GM19455 (cell line): ENCODE measurements around the gene HPS6.
"Not testable (repeated sequence)": the region's sequence is repeated elsewhere in the genome, so short reads cannot be mapped to it uniquely, and the experiment has no call there.

Source experiments
- ATAC-seq: cut with Tn5 transposase; IDR thresholded peaks from one replicate; pipeline ENCODE4 v1.9.1; 2021; ENCODE audit not compliant: unreplicated experiment

The HPS6 gene

DNA sequence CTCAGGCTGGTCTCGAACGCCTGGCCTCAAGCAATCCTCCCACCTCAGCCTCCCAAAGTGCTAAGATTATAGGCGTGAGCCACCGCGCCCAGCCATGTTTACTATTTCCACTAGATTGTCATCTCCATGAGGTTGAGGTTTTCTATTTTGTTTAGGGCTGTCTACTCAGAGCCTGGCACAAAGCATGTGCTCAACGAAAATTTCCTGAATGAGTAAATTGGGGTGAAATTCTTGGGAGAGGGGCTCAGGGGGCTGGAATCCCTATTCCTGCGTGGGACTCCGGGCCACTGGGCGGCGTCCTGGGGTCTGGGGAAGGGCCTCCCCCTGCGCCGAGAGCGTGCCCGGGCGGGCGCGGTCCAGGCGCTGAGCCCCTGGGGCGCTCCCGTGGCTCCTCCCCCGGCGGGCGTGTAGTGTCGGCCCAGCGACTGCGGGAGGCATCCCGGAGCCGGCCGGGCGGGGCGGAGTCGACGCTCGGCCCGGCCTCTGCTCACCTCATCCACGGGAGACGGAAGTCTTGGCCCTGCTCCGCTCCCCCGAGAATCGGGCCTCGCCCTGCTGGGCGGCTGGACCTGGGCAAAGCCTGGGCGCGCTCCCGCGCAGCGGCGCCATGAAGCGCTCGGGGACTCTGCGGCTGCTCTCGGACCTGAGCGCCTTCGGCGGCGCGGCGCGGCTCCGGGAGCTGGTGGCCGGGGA lies at the start of gene HPS6:
HPS6 (plus strand) TSS at position 482 of the 693 bp plus-strand sequence; CDS start at position 608, 126 bp downstream.
- ATAC-seq: peak; percentile 90

DNA sequence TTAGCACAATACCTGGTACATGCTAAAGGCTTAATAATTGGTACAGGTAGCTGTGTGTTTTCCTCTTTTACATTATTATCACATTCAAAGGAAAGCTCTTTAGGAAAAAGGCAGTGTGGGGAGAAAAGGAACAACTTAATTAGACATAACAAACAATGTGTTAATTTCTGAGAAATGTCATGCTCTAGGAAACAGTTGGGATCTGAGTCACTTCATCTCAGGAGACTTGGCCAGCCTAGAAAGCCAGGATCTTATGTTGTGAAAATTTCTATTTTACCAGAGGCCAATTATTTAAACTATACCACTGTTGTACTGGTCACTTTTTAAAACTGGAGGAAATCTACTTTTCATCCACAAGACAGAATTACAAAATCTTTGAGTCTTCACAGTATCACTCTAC lies 48.7 kb upstream of the HPS6 start:
- ATAC-seq: no peak

DNA sequence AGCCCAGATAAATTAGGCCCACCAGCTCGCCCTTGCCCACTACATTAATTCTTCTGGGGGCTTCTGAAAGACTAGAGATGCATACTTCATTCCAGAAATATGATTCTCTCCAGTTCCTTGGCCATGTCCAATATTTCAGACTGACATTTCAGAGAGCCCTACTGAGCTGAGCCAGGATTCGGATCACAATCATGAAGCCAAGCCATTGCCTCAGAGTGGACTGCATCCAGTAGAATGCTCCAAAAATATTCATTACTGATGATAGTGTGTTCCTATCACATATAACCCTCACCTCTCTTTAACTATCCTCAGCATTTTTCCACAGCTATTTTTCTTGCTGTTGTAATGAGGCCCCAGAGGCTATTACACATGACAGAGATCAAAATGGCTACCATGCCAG lies 47.9 kb upstream of the HPS6 start:
- ATAC-seq: no peak

DNA sequence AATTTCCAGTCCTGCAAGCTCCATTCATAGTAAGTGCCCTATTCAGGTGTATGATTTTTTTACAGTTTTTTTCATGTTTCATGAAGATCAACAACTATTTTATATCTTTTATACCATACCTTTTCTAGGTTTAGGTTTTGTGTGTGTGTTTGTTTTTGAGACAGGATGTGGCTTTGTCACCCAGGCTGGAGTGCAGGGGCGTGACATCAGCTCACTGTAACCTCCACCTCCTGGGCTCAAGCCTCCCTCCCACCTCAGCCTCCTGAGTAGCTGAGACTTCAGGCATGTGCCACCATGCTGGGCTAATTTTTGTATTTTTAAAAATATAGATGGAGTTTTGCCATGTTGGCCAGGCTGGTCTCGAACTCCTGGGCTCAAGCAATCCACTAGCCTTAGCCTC lies 44.2 kb upstream of the HPS6 start:
- ATAC-seq: no peak

DNA sequence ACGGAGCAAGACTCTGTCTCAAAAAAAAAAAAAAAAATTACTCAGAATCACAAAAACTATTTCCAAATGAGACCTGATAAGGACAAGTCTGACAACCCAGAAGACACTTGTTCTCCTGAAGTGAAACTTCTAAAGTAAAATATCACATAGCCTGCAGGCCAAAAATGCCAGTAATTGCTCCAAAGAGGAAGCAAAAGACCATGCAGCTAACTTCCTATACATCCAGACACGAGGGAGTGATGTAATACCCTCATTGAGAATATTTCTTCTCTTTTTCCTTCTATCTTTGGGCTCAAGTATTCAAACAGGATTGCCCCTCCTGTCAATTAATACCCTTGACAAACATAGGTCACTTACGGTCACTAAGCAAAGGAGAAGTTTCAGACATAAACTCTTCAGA lies 40.4 kb upstream of the HPS6 start:
- no peak for ATAC-seq

DNA sequence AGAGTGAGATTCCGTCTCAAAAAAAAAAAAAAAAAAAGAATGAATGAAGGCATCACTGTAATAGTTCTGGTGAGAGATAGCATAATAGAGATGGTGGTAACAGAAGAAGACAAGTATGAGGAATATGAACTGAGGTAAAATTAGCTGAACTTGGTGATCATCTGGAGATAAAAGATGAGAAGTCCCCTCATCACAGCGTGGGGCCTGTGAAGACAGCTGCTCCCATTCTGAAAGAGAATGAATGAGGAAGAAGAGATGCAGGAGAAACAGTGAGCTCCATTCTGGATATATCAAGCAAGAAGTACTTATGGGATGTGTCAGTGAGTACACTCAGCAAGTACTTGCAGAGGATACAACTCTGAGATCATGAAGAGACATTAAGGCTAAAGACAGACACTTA lies 37.9 kb upstream of the HPS6 start:
- no peak for ATAC-seq

DNA sequence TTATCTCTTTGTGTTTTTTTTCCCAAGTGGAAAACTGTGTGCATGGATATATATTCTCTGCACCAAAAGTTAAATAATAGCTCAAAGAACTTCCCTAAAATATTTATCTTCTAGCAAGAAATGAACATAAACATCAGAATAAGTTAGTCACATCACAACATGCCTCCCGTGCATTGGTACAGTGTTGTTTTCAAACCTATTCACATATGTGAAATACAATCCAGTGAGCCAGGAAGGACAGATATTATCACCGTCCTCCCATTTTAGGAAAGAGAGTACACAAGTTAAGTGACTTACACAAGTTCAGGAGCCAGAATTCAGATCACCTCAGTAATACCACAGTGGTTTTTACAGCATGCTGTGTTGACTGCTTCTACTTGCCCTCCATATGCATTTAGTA lies 31.4 kb upstream of the HPS6 start:
- no peak for ATAC-seq

DNA sequence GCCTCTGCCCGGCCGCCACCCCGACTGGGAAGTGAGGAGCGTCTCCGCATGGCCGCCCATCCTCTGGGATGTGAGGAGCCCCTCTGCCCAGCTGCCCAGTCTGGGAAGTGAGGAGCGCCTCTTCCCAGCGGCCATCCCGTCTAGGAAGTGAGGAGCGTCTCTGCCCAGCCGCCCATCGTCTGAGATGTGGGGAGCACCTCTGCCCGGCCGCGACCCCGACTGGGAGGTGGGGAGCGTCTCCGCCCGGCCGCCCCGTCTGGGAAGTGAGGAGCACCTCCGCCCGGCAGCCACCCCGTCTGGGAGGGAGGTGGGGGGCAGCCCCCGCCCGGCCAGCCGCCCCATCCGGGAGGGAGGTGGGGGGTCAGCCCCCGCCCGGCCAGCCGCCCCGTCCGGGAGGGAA lies 29.3 kb upstream of the HPS6 start:
- ATAC-seq: not testable (repeated sequence)

DNA sequence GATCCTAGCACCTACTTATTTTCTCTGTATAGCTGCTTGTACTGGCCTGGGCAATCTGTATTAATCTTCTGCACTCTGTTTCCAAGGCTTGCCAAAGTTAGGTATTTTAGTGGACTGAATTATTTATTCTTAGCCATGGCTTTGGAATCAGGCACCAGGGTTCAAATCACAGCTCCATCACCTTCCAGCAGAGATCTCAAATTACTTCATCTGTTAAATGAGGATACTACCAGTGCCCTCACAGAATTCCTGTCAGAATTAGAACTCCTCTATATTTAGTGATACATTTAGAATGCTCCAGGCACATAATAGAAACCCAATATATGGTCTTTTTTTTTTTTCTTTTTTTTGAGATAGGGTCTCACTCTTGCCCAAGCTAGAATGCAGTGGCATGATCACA lies 26.7 kb upstream of the HPS6 start:
- ATAC-seq: no peak

DNA sequence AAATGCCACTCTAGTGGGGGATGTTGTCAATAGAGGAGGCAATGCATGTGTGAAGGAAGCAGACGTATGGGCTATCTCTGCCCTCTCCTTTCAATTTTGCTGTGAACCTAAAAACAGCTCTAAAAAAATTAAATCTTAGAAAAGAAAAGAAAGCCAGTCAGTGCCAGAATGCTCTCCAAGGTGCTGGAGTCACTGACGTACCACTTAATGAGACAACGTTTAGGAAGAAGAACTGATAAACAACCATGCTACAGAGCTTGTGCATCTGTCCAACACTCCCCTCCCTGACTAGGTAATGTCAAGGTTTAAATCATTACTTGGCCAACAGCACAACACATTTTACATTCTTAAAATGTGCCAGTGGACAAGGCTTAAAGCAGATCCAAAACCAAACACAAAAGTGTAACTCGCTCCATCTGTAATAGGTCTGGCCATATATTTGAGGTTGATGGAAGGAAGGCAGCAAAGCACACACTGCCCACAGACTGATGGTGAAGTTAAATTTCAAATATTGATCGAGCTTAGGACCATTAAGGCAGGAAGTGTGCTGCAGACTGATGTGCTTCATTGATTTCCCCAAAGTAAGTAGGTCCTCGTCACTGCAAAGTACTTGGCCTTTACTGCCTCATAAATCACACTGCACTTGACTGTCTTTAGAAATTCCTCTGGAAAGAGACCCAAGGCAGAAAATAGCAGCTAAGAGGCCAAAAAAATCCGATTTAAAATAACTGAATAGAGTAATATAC lies 24.7 kb upstream of the HPS6 start:
- no peak for ATAC-seq

DNA sequence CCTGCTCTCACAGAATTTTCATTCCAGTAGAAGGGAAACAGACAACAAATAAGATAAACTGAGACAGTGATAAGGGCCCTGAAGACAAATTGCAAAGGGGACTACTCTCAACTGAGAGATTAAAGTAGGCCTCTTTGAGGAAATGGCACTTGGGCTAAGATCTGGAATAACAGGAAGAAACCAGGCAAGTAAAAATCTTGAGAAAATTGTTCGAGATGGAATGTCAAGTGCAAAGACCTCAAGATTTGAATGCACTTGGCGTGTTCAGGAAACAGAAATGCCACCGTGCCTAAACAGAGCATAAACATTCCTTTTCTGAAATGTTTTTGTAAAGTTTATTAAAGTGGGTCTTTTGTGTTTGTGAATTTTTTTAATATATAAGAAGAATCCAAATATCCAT lies 19.9 kb upstream of the HPS6 start:
- no peak for ATAC-seq

DNA sequence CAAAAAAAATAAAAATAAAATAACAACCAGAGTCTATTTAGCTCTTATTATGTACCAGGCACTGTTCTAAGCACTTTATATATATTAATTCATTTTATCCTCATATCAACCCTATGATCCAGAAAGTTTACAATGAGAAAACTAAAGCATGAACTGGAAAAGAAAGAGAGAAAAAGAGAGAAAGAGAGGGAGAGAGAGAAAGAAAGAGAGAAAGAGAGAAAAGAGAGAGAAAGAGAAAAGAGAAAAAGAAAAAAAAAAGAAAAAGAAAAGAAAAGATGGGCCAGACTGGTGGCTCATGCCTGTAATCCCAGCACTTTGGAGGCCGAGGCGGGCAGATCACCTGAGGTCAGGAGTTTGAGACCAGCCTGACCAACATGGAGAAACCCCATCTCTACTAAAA lies 19.1 kb upstream of the HPS6 start:
- ATAC-seq: no peak

DNA sequence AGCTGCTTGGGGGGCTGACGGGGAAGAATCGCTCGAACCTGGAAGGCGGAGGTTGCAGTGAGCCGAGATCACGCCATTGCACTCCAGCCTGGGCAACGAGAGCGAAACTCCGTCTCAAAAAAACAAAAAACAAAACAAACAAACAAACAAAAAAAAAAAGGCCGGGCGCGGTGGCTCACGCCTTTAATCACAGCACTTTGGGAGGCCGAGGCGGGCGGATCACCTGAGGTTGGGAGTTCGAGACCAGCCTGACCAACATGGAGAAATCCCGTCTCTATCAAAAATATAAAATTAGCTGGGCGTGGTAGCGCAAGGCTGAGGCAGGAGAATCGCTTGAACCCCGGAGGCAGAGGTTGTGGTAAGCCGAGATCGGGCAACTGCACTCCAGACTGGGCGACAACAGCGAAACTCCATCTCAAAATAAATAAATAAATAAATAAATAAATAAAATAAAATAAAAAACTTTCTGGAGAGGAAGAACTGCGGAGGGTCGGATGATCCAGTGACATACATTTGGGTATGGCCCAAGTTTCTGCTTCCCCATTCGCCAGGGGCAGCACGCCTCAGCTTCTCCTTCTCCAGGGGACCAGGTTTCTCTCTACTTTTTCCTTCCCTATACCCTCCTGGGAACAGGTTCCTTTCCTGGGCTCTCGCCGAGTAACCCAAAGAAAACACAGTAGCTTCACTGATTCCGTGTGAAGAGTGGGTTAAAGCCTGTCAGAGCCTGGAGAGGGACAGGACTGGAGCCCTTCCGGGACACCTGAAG lies 10.1 kb upstream of the HPS6 start:
- ATAC-seq: not testable (repeated sequence)

DNA sequence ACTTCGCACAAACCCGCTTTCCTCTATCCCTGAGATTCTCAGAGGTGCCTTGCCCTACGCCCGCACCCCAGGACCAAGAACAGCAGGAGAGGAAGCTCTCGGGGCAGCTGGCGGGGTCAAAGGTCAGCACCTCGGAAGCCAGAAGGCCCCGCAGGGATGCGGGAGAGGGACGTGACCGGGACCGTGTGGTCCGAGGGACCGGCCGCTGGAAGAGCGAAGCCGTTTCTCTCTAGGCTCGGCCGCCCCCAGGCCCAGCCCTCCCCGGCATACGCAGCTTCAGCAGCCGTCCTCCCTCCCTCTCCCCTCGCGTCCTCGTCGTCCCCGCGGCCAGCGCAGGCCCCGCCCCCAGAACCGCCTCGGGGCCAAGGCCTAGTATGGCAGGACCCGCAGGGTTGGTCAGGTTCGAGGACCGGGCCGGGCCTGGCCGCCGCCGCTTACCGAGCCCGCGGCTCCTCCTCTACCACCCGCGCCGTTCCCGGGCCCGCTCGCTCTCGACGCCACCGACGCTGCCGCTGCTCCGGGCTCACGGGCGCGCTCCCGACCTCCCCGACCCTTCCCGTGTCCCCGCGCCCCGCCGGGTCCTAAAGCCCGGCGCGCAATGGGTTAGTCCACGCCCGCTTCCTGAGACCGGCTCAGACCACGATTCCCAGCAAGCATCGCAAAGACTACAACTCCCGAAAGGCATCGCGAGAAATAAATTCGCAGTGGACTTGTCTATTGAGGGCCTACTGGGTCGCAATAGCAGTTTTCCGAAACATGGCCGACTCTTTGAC lies 9.3 kb upstream of the HPS6 start, which contains the start of gene ARMH3:
ARMH3 (minus strand) TSS at position 527 of the 773 bp plus-strand sequence. CDS start 16,059 bp downstream, outside the sequence.
- ATAC-seq: peak; percentile 96

DNA sequence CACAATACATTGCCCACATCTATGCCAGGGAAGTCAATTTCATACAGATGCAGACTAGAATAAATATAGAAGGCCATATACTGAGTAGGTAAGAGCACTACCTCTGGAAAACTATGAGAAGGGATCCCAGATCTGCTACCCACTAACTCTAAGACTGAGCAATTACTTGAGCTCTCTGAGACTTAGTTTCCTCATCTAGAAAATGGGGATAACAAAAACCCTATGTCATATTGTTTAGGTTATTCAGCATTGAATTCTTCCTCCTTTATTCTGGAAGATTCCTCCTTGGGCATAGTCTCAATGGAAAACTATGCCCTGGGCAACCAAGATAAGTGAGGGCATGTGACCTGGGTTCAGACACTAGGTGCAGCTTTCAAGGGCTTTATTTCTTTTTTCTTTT lies 5.2 kb upstream of the HPS6 start:
- ATAC-seq: no peak

DNA sequence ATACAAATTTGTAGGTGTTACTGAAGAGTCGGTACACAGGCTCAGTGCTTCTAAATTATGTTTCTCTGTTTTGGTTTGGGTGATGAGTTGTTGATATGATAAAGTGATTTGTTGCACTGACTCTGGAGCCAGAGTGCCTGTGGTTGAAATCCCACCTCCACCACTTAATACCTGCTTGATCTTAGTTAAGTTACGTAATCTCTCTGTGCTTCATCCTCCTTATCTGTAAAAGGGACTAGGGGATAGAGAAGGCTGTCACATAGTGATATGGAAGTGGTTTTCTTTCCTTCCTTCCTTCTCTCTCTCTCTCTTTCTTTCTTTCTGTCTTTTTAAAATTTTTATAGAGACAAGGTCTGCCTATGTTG lies 664 bp upstream of the HPS6 start:
- no peak for ATAC-seq

DNA sequence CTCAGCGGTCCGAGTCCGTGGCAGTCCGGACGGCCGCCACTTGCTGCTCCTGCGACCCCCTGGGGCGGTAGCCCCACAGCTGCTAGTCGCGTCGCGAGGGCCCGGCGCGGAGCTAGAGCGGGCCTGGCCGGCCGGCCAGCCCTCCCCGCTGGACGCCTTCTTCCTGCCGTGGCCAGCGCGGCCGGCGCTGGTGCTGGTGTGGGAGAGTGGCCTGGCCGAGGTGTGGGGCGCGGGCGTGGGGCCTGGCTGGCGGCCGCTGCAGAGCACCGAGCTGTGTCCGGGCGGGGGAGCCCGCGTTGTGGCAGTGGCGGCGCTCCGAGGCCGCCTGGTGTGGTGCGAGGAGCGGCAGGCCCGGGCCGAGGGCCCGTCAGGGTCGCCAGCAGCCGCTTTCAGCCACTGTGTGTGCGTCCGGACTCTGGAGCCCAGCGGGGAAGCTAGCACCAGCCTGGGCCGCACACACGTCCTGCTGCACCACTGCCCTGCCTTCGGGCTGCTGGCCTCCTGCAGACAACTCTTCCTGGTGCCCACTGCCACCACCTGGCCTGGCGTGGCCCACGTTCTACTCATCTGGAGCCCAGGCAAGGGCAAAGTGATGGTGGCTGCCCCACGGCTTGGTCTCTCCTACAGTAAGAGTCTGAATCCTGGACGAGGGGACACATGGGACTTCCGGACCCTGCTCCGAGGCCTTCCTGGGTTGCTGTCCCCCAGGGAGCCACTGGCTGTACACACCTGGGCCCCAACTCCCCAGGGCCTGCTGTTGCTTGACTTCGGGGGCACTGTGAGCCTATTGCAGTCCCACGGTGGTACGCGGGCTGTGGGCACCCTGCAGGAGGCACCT lies 631 bp downstream of the HPS6 start:
- peak; percentile 27 for ATAC-seq

DNA sequence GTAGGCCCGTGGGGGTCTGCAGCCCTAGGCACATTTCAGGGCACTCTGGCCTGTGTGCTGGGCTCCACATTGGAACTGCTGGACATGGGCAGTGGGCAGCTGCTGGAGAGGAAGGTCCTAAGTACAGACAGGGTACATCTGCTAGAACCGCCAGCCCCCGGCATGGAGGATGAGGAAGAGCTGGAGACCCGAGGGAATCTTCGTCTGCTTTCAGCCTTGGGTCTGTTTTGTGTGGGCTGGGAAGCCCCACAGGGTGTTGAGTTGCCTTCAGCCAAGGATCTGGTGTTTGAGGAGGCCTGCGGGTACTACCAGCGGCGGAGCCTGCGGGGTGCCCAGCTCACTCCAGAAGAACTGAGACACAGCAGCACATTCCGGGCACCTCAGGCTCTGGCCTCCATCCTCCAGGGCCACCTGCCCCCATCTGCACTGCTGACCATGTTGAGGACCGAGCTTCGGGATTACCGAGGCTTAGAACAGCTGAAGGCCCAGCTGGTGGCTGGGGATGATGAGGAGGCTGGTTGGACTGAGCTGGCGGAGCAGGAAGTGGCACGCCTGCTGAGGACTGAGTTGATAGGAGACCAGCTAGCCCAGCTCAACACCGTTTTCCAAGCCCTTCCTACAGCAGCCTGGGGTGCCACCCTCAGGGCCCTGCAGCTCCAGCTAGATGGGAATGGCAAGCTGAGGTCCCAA lies 1.4 kb downstream of the HPS6 start:
- no peak for ATAC-seq

DNA sequence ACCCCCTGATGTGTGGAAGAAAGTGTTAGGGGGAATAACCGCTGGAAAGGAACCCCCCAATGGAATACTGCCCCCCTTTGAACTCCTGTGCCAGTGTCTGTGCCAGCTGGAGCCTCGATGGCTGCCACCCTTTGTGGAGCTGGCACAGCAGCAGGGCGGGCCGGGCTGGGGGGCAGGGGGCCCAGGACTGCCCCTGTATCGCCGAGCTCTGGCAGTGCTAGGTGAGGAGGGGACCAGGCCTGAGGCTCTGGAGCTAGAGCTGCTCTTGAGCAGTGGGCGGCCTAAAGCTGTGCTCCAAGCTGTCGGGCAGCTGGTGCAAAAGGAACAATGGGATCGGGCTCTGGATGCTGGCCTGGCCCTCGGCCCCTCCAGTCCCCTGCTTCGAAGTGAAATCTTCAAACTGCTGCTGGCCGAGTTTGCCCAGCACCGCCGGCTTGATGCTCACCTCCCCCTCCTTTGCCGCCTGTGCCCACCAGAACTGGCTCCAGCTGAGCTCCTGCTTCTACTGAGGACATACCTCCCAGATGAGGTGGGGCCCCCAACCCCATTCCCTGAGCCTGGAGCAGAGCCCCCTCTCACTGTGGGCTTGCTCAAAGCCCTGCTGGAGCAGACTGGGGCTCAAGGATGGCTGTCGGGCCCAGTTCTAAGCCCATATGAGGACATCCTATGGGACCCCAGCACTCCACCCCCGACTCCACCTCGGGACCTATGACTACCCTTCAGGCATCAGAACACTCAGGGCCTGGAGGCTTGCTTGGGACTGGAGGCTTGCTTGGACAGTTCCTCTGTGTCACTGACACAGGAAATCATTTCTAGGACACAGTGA lies 2.2 kb downstream of the HPS6 start:
- ATAC-seq: no peak
